Kidney (tissue), 14 donors: ENCODE data around the gene LGMN. TPM values are rescaled to one million over a fixed set of nuclear protein-coding genes. Genes with fewer than 3 reads are reported as not detected.
A peak's percentile ranks its signal among the peaks of the same experiment; 100 is the strongest.

Experiments
- DNase-seq, 5 donors: peaks; one replicate each; pipeline ENCODE4 v3.0.0-alpha.2; 2013 to 2020
- FAIRE-seq: peaks from 2 replicates; lab custom pipeline; 2012; peaks lifted over from hg19 to GRCh38; lab: Jason Lieb, UNC
- H3K27ac ChIP-seq, 2 donors: one replicate each; pipeline ENCODE4 v1.7.0; 2013; ENCODE audit warnings: low read depth in 2 of 2, low read length in 2 of 2, inconsistent platforms in 1 of 2
- H3K27me3 ChIP-seq: one replicate; pipeline ENCODE4 v1.7.1; 2013; ENCODE audit warnings: low read length, inconsistent platforms; ENCODE audit not compliant: control insufficient read depth, insufficient read depth
- H3K36me3 ChIP-seq, 3 donors: one replicate each; pipeline versions ENCODE4 v1.7.0 to v1.7.1; 2013; ENCODE audit warnings: low read length in 3 of 3, control low read depth in 1 of 3, inconsistent platforms in 1 of 3; ENCODE audit not compliant: insufficient read depth in 3 of 3, control insufficient read depth in 2 of 3
- H3K4me1 ChIP-seq, 3 donors: one replicate each; pipeline versions ENCODE4 v1.7.0 to v1.7.1; 2013; ENCODE audit warnings: low read length in 3 of 3, inconsistent platforms in 1 of 3, low read depth in 1 of 3; ENCODE audit not compliant: control insufficient read depth in 2 of 3, insufficient read depth in 2 of 3
- H3K4me3 ChIP-seq, 3 donors: one replicate each; pipeline versions ENCODE4 v1.7.0 to v1.8.1; 2013; ENCODE audit warnings: low read length in 3 of 3, control low read depth in 1 of 3, inconsistent platforms in 1 of 3
- H3K9ac ChIP-seq, 3 donors: one replicate each; pipeline versions ENCODE4 v1.7.0 to v1.7.1; 2013; ENCODE audit warnings: low read length in 3 of 3, control low read depth in 1 of 3, inconsistent platforms in 1 of 3
- H3K9me3 ChIP-seq, 3 donors: one replicate each; pipeline versions ENCODE4 v1.7.0 to v1.7.1; 2013; ENCODE audit warnings: low read length in 3 of 3, control low read depth in 1 of 3, inconsistent platforms in 1 of 3; ENCODE audit not compliant: control insufficient read depth in 2 of 3, insufficient read depth in 1 of 3
- intact Hi-C: fragments of 100-400 bp; cut with DNase I; formaldehyde crosslinking; loops from one replicate; pipeline ENCODE4 v1.11.1; 2022
- polyA plus RNA-seq: library from polyadenylated mRNA; stranded (reverse); fragments of 350-450 nt; fragmentation: Illumina TruSeq; extraction: RNeasy Lipid Tissue Mini Kit (QIAGEN cat#74804); gene quantifications from one replicate; pipeline ENCODE4 v1.2.3, GENCODE V29; 2014; ENCODE audit warnings: low read depth, low replicate concordance; ENCODE audit not compliant: insufficient read depth
- total RNA-seq: library from RNA; stranded (reverse); fragmentation: NEBNext Ultra II Directional; extraction: Animal tissue kit (Norgen Biotek cat#: 25700); gene quantifications from one replicate; pipeline ENCODE4 v1.2.1, GENCODE V29; 2021
- TF ChIP-seq, protein P1 (sequence below): IDR thresholded peaks from 3 replicates; pipeline ENCODE4 v1.5.1; 2012; ENCODE audit warnings: mild to moderate bottlenecking, moderate library complexity, borderline replicate concordance; ENCODE audit not compliant: insufficient read depth; ENCODE audit errors: extremely low read depth
- donor health status: control.
- donor health status: control.
- donor health status: control.
- donor health status: control.
- donor health status: control.
- donor health status: DM: yes; HTN: yes; CAD: no.
- donor health status: Normal renal cell carcinoma (clear cell type).

LGMN gene
- total and polyA plus RNA-seq, 2 donors from 2014 or later: 66.3 to 200 TPM

DNA sequence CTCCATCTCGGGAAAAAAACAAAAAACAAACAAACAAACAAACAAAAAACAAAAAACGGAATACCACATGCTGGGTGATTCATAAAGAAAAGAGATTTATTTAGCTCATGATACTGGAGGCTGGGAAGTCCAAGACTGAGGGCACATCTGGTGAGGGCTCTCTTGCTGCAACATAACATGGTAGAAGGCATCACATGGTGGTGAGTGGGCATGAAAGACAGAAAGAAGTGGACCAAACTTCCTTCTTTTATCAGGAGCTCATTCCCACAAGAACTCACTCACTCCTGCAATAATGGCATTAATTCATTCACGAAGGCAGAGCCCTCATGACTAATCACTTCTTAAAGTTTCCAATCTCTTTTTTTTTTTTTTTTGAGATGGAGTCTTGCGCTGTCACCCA is 8.0 kb upstream of the LGMN start:
- H3K27me3 ChIP-seq: no peaks in the 10 kb centered on the region

DNA sequence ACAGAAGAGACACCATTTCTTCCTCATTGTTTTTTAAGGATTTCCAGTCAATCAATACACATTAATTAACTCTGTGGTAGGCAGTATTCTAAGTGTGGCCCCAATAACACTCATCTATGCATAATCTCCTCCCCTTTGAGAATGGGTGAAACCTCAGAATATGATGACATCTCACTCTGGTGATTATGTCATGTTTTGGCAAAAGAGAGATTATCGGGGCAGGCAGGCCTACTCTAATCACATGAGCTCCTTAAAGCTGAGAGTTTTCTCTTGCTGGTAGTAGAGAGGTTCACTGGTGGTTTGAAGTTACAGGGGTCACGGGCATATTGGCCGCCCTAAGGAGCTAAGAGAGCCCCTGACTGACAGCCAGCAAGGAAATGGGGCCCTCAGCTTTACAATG is 7.1 kb upstream of the LGMN start:
- Histone ChIP-seq H3K27ac (no peak overlapping the region), H3K4me3 (no peak overlapping the region), H3K36me3 (no peaks in the 10 kb centered on the region), H3K27me3 (no peaks in the 10 kb centered on the region), H3K9me3 (no peaks in the 10 kb centered on the region), H3K4me1 (no peaks in the 10 kb centered on the region), H3K9ac (no peak overlapping the region)
- no peak for FAIRE-seq
- intact Hi-C loops: no loop called here
- TF ChIP-seq, protein P1, sequence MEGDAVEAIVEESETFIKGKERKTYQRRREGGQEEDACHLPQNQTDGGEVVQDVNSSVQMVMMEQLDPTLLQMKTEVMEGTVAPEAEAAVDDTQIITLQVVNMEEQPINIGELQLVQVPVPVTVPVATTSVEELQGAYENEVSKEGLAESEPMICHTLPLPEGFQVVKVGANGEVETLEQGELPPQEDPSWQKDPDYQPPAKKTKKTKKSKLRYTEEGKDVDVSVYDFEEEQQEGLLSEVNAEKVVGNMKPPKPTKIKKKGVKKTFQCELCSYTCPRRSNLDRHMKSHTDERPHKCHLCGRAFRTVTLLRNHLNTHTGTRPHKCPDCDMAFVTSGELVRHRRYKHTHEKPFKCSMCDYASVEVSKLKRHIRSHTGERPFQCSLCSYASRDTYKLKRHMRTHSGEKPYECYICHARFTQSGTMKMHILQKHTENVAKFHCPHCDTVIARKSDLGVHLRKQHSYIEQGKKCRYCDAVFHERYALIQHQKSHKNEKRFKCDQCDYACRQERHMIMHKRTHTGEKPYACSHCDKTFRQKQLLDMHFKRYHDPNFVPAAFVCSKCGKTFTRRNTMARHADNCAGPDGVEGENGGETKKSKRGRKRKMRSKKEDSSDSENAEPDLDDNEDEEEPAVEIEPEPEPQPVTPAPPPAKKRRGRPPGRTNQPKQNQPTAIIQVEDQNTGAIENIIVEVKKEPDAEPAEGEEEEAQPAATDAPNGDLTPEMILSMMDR: no peak
- DNase-seq: no peak

More for the DNA sequence above, 8.0 kb upstream of the LGMN start:
- Histone ChIP-seq H3K9ac (no peak overlapping the region), H3K36me3 (no peaks in the 10 kb centered on the region), H3K4me3 (no peak overlapping the region), H3K9me3 (no peaks in the 10 kb centered on the region), H3K27ac (no peak overlapping the region), H3K4me1 (no peaks in the 10 kb centered on the region)
- TF ChIP-seq, protein P1: no peak
- no peak for FAIRE-seq
- intact Hi-C loops: no loop called here
- DNase-seq: no peak

DNA sequence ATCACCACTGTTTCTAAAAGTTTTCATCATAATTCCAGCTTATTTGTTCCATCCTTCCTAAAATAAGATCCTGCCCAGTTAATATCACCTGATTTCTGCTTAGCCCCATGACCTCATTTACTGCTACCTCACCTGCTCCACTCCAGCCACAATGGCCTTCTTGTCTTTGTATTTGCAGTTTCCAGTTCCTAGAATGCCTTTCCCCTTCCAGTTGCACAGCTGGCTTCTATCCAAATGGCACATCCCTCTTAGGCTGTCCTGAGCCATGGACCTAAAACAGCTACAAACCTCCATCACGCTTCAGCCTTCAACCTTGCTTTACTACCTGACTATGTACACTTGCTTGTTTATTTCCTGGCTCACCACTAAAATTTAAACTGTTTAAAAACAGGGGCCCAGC is 6.5 kb upstream of the LGMN start:
- intact Hi-C loops: no loop called here

DNA sequence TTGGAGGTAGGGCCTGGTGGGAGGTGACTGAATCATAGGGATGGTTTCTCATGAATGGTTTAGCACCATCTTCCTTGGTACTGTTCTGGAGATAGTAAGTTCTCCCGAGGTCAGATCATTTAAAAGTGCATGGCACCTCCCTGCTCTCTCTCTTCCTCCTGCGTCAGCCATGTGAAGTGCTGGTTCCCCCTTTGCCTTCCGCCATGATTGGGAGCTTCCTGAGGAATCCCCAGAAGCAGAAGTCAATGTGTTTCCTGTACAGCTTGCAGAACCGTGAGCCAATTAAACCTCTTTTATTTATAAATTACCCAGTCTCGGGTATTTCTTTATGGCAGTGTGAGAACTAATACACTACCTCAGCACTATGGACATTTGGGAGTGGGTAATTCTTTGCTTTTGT is 4.8 kb upstream of the LGMN start:
- Histone ChIP-seq H3K4me1 (no peaks in the 10 kb centered on the region), H3K36me3 (no peaks in the 10 kb centered on the region), H3K27ac (no peak overlapping the region), H3K27me3 (no peaks in the 10 kb centered on the region), H3K9me3 (no peaks in the 10 kb centered on the region), H3K9ac (no peak overlapping the region), H3K4me3 (no peak overlapping the region)
- FAIRE-seq: no peak
- intact Hi-C loops: no loop called here
- no peak for DNase-seq
- TF ChIP-seq, protein P1: no peak

More for the DNA sequence above, 6.5 kb upstream of the LGMN start:
- no peaks in the 10 kb centered on the region for H3K36me3 ChIP-seq
- H3K4me3 ChIP-seq: no peak overlapping the region
- H3K9ac ChIP-seq: no peak overlapping the region
- TF ChIP-seq, protein P1: no peak
- FAIRE-seq (no peak), DNase-seq (peak in 1 of 5 donors; percentile 16)
- H3K27me3 ChIP-seq: no peaks in the 10 kb centered on the region
- H3K4me1 ChIP-seq: no peaks in the 10 kb centered on the region
- no peaks in the 10 kb centered on the region for H3K9me3 ChIP-seq
- no peak overlapping the region for H3K27ac ChIP-seq
